ENCODE data around the gene ANKRD6.

ANKRD6 gene

DNA sequence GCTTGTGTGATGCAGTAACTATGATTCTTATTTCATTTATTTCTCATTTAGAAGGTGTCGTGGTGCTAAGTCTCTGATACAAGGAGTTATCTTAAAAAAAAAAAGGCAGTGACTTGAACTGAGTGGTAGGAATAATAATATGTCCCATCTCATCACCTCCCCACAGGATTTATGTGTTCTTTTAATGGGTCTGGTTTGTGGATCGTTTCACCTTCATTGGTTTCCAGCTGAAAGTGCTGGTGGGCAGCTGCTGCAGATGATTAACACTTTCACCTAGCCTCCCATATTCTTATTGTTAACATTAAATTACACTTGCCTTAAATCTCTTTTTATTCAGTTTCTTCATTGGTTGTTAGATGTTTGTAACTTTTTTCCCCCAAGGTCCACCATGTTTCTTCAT, 68.8 kb downstream of the ANKRD6 start:
- TF ChIP-seq CTCF (IDR thresholded peaks at IDR 0.05; ENCODE audit: low read depth, low read length, missing control alignments), result no peak
- no peak for DNase-seq (ENCODE audit: low read depth)
- no peak overlapping the region for H3K4me3 ChIP-seq (ENCODE audit: low read depth, low read length)

- no peak for DNase-seq (ENCODE audit: low read depth)
- no peak for TF ChIP-seq CTCF (IDR thresholded peaks at IDR 0.05; ENCODE audit: low read depth, low read length, missing control alignments)
- H3K4me3 ChIP-seq (ENCODE audit: low read depth, low read length), result no peak overlapping the region
Observed at GRCh38 chr6:89503641-89504040, 70.7 kb downstream of the ANKRD6 start.

GRCh38 chr6:89505847-89506246, 72.9 kb downstream of the ANKRD6 start:
- no peak overlapping the region for H3K4me3 ChIP-seq (ENCODE audit: low read depth, low read length)
- DNase-seq (ENCODE audit: low read depth), result no peak
- TF ChIP-seq CTCF (IDR thresholded peaks at IDR 0.05; ENCODE audit: low read depth, low read length, missing control alignments), result no peak

DNA sequence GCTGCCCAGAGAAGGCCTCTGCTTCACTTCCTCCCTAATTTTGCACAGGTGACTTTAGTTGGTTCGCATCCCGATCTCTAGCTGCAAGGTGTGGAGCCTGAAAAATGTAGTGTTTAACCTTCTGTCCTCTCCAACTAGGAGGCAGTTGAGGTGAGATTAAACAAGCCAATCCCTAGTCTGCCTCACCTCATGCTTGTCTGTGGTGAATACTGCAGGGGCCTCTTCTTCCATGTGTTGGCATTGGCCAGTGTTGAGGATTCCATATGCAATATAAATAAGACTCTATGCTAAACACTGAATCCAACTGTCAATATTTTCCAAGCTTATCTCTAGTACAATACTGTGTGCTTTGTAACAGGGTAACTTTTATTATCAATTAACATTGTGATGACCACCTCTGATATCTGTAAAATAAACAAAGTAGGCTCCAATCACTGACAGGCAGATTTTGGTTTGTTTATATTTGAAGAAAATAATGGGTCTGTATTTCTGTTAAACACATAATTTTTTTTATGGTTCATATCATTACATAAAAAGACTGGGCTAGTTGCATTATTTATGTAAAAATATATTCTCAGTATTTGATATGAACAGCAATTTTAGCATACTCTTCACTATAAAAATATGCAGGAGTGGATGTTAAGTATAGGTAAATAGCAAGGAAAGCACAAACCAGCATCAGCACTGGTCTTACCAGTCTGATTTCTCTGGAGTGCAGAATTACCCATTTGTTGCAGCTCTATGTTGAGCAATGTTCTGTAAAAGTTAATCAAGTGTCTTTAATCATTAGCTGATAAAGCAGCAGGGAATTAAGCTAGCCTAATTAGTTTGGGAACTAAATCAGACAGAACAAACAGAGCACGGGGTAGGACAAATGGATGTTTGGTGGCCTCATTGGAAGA, 74.0 kb downstream of the ANKRD6 start:
- TF ChIP-seq CTCF (IDR thresholded peaks at IDR 0.05; ENCODE audit: low read depth, low read length, missing control alignments), result no peak
- H3K4me3 ChIP-seq (ENCODE audit: low read depth, low read length), result no peak overlapping the region
- no peak for DNase-seq (ENCODE audit: low read depth)

DNA sequence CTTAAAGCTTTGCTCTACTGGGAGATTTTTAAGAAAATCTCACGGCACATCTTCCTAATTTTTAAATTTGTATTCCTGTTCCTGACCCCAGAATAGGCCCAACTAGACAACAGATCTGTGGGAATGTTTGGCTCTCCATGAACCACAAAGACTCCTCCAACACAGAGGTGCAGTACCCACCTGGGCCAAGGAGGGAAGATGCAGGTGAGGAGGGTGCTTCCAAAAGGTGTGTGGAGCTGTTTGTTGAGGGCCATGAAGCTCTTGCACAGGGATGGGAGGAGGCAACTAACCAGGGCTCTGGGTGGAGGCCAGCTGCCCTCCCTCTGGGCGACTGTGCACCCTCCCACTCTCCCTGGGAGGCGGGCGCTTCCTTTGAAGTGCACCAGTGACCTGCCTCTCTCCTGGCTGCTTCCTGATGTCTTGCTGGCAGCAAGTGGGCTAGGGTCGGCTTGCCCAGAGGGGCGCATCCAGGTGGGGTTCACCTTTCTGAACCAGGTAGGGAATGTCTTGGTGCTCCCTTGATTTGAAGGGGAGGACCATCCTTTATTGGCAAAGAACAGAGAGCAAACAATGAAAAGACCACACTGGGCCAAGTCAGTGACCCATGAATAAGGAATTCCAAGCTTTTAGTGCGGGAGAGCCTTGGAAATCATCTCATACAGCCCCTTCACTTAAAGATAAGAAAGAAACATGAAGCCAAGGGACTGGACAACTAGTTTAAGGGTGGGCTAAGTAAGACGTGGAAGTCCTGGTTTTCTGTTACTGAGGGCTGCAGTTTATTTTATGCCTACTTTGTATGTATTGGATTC, 76.0 kb downstream of the ANKRD6 start:
- no peak for TF ChIP-seq CTCF (IDR thresholded peaks at IDR 0.05; ENCODE audit: low read depth, low read length, missing control alignments)
- DNase-seq (ENCODE audit: low read depth), result no peak
- no peak overlapping the region for H3K4me3 ChIP-seq (ENCODE audit: low read depth, low read length)

- no peak overlapping the region for H3K4me3 ChIP-seq (ENCODE audit: low read depth, low read length)
- DNase-seq (ENCODE audit: low read depth), result no peak
- TF ChIP-seq CTCF (IDR thresholded peaks at IDR 0.05; ENCODE audit: low read depth, low read length, missing control alignments), result no peak
Observed at GRCh38 chr6:89509777-89510281, 76.9 kb downstream of the ANKRD6 start.
